ENCODE results near the gene LRRC55.

- no peak for TF ChIP-seq POLR2A (IDR thresholded peaks at IDR 0.05; ENCODE audit: low read length)
- no peak for TF ChIP-seq GATA1 (IDR thresholded peaks at IDR 0.05; ENCODE audit: low read depth, low read length)
Measured at GRCh38 chr11:57240007-57240406, 58.3 kb downstream of the LRRC55 start.

Data from erythroblast (primary cell).